Stimulated activated CD8-positive, alpha-beta memory T cell treated with anti-CD3 and anti-CD28 coated beads, Interleukin-15, amount 100 ng/mL, for 4 hours (primary cell): ENCODE measurements around the gene MIGA2.
A peak's percentile ranks its signal among the peaks of the same experiment; 100 is the strongest.
"Not testable (repeated sequence)": the region's sequence is repeated elsewhere in the genome, so short reads cannot be mapped to it uniquely, and the experiment has no call there.

Experiments used
- DNase-seq, 2 donors: peaks; one replicate each; pipeline ENCODE4 v3.0.0-alpha.2; 2020; ENCODE audit warnings: low read depth in 2 of 2

The MIGA2 gene

DNA sequence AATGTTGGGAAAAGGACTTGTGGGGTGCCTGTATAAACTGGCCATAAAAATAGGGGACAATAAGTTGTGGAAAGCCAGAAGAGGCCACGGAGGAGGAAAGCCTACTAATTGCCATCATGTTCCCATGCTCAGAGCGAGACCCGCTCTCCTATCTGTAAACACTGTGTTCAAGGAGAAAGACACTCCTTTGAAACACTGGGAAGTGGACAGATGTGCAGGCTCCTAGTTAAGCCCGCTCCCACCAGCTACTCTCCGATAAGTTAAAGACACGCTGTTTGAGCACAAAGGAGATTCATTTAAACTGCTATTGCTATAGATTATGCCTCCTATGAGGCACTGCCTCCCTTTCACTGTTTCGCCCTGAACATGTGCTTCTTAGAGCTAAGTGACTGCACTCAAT lies 64.9 kb downstream of the MIGA2 start:
- no peak for DNase-seq

DNA sequence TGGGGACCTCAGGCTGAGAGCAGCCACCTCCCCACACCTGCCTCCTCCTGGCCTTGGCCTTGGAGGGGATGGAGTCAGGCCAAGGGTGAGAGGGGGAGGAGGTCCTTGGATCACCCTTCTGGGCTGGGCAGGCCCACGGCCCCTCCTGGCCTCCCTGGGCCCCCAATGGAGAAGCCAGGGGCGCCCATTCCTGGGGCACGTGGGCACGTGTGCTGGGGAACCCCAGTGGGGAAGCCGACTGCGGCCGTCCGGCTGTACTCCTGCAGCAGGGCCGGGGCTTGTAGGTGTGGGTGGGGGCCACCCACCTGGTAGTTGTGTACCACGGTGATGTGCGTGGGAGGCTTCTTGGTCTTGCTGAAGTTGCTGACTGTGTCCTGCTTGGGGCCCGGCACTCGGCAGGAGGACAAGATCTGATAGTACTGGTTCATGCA lies 65.7 kb downstream of the MIGA2 start:
- DNase-seq: no peak

DNA sequence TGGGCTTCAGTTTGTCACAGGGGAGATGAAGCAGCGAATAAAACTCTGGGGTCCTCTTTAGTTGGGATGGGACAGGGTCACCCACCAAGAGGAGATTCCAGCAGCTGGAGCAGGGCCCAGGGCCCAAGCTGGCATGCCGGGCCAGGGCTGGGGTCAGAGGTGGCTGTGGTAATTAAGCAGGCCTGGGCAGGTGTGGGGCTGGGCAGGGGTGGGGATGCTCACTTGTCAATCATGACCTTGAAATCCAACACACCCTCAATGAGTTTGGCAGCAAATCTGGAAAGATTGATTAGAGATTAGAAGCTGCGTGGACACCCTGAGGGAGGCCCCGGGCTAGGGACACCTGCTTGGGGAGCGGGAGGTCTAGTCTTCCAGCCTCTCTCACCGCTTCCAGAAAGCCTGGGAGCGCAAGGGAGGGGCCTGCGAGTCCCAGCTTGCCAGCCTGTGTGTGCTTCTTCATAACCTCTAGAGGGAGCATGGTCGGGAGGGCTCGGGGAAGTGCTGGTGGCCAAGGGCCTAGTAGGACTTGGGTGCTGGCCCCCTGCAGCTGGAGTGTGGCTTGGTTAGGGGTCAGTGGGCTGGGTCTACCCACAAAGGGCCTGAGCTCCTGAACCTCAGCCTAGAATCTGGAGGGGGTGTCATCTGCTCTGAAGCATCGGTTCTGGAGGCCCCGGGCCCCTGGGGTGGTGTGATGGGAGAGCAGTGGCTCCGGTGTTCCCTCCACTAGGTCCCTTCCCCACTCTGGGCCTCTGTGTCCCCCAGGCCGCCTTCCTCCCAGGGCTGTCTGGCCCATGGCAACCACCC lies 66.6 kb downstream of the MIGA2 start:
- no peak for DNase-seq

GRCh38 chr9:129103595-129103965 lies 67.2 kb downstream of the MIGA2 start:
- no peak for DNase-seq

- DNase-seq: no peak
These were observed 67.6 kb downstream of the MIGA2 start for GRCh38 chr9:129104051-129104450.

DNA sequence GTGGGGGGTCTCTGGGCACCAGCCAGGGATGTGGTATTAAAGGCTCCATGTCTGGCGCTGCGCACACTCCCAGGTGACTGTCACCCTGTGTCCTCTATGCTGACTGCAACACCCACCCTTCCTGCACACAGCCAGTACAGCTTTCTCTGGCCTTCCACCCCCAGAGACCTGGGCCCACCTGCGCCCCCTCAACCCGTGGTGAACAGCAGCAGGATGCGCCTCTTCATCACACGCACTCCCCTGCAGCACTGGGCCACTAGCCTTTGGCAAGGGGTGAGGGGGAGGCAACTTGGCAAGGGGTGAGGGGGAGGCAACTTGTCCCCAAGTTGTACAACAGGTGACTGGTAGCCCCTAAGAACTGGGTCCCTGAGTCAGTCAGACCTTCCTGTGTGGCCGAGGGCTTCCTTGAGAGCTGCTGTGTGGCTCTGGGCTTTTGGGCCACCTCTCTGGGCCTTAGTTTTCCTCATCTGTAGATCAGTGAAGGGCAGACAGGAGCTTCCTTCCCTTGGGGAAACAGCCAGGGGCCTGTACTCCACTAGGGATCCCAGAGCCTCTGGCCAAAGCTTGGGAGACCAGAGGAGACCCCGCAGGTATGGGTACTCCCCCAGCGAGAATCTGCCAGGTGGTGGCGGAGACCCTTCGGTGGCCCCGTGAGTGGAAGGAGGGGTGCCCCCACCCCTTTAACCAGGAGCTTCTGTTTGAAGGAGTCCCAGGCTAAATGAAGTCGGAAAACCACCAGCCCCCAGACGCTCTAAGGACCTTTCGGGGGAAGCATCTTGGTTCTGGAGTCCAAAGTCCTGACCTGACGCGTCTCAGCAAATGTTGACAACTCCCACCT lies 69.7 kb downstream of the MIGA2 start:
- no peak for DNase-seq

DNA sequence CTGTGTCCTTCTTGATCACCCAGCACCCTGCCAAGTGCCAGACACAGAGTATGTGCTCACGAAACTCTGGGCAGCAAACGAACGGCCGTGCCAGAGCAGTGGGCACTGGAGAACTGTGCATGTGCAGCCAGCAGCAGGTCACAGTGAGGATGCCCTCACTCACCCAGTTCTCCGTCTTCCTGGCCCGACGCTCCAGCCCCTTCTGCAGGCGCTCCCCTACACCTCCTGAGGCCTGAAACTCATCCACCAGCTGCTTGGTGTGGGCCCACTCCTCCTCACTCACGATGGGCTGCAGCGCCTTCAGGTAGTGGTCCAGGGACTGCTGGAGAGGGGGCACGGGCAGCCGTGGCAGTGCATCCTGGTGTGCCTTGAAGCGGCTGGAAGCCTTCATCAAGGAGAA lies 71.2 kb downstream of the MIGA2 start:
- no peak for DNase-seq

- DNase-seq: no peak
These were observed 71.8 kb downstream of the MIGA2 start for GRCh38 chr9:129108083-129108804.

DNA sequence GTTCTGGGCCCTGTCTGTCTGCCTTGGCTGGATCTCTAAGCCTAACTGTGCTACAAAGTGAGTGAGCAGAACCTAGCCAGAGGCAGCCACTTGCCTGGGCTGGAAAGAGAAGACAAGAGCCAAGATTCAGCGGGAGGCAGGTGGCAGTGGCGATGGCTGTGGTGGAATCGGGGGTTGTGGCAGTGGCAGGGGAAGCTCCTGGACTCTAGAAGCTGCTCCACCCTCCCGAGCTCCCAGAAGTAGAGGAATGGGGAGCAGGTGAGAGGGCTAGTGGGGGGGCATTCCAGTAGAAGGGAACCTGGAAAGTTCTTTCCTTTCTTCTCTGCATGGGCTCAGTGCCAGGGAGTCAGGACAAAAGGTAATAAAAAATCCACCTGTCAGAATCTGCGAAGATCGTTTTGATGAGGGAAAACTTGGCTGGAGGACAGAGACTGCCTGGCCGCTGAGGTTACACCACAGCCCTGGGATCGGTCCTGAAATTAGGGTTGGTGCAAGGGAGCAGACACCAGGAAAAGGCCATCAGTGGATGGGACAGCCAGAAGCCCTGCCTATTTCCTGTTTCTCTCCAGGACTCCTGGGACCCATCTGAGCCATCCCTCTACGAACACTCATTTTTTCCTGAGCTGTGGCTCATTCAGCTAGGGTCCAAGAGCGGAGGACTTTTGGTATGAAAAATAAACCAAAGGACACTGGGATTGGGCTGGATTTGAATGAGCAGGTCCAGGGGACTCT lies 72.5 kb downstream of the MIGA2 start:
- DNase-seq: no peak

GRCh38 chr9:129109537-129109903 lies 73.1 kb downstream of the MIGA2 start:
- DNase-seq: no peak

- no peak for DNase-seq
These were observed 73.7 kb downstream of the MIGA2 start for GRCh38 chr9:129109952-129110739.

DNA sequence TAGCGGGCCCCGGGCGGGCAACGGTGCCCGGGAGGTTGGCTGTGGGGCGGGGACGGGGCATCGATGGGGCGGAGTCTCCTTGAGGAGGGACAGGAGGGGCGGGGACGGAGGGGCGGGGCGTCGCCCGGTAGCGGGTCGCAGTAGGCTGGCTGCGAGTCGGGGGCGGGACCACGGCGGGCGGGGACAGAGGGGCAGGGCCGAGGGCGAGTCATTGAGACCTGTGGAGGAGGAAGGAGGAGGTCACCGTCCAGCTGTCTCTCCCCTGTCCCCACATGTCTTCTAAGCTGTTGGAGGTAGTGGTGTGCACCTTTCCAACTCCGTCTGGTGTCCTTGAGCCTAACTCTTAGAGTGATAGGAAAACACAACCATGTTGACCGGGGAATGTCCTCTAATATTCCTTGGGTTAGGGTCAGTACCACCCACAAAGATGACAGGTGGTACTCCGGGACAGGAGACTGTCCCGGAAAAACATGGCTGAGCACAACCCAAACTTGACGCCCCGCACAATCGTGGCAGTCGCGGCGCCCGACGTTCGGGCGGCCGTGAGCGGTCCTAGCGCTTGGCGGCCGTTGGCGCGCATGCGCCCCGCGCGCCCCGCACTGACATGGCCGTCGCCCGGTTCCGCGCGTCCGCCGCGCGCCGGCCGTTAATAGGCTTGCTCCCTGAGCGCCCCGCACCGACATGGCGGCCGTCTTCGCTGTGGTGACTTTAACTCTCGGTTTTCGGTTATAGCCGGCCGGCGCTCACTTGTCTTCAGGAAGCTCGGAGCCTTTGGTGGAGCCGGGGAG lies 74.5 kb downstream of the MIGA2 start, which contains the start of the genes CRAT and PTPA:
CRAT (minus strand) TSS at position 54 of the 788 bp plus-strand sequence. CDS start 284 bp downstream, outside the sequence.
PTPA (plus strand) TSS at position 676 of the 788 bp plus-strand sequence. CDS start 186 bp downstream, outside the sequence.
- DNase-seq: peak; percentile 89 to 90

DNA sequence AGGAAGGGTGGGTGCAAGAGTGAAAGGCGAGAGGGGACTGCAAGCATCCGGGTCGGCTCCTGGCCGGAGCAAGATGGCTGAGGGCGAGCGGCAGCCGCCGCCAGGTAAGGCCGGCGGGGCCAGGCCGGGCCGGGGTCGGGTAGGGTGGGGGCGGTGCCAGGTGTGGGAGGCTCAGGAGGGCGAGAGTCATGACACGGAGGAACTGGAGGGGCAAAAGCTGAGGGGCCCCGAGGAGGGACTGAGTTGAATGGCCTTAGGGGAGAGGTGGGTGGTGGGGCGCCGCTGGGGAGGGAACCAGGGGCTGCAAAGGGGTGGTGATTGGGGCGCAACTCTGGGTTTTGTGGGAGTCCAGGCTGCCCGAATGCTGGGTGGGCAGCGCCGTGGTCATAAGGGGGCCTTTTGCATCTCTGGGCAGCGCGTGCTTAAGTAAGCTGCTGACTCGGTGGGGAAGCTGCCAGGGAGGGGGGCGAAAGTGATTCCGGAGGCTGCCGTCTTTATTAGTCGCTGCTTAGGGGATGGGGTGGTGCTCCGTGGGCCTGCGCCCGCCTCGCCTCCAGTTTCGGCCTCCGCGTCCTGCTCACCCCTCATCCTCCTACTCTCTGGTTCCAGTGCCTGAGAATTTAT lies 75.2 kb downstream of the MIGA2 start:
- no peak for DNase-seq

DNA sequence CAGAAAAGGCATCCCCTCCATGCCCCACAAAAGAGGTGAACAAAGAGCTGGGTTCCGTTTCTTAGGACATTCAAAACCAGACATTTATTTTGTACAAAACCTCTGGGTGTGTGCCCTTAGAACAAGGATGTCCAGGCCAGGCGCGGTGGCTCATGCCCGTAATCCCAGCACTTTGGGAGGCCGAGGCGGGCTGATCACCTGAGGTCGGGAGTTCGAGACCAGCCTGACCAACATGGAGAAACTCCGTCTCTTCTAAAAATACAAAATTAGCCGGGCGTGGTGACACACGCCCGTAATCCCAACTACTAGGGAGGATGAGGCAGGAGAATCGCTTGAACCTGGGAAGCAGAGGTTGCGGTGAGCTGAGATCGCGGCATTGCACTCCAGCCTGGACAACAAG lies 76.1 kb downstream of the MIGA2 start:
- not testable (repeated sequence) for DNase-seq

DNA sequence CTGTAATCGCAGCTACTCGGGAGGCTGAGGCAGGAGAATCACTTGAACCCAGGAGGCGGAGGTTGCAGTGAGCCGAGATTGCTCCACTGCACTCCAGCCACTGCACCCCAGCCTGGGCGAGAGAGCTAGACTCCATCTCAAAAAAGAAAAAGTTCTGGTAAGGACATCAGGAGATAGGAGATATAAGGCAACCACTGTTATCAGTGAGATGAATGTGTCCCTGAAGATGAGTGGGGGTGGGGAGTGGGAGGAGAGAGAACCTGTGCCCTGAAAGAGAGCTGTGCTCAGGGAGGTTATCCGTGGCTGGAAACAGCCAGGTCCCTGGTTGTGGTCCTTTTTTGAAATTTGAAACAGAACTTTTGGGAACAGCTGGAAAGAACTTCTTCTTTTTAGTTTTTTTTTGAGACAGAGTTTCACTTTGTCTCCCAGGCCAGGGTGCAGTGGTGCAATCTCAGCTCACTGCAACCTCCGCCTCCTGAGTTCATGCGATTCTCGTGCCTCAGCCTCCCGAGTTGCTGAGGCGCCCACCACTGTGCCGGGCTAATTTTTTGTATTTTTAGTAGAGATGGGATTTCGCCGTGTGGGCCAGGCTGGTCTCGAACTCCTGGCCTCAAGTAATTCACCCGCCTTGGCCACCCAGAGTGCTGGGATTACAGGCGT lies 77.3 kb downstream of the MIGA2 start:
- DNase-seq: no peak

- DNase-seq: no peak
These were observed 82.4 kb downstream of the MIGA2 start for GRCh38 chr9:129118799-129119198.

DNA sequence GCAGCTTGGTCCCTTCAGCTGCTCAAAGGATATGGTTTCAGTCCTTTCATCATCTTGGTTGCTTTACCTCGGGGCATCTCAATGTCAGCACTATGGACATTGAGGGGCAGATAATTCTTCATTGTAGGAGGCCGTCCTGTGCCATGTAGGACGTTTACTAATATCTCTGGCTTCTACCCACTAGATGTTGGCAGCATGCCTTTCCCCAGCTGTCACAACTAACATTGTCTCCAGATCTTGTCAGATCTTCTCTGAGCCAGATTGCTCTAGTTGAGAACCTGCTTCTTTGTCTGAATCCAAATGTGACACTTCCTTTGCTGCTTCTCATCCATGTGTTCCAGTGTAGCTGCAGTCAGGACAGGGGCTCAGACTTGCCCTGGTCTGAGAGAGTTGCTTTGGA lies 85.1 kb downstream of the MIGA2 start:
- DNase-seq: no peak
